ENCODE data around the gene TAF4.
"Not testable (repeated sequence)": the region's sequence is repeated elsewhere in the genome, so short reads cannot be mapped to it uniquely, and the experiment has no call there.

Gene TAF4

DNA sequence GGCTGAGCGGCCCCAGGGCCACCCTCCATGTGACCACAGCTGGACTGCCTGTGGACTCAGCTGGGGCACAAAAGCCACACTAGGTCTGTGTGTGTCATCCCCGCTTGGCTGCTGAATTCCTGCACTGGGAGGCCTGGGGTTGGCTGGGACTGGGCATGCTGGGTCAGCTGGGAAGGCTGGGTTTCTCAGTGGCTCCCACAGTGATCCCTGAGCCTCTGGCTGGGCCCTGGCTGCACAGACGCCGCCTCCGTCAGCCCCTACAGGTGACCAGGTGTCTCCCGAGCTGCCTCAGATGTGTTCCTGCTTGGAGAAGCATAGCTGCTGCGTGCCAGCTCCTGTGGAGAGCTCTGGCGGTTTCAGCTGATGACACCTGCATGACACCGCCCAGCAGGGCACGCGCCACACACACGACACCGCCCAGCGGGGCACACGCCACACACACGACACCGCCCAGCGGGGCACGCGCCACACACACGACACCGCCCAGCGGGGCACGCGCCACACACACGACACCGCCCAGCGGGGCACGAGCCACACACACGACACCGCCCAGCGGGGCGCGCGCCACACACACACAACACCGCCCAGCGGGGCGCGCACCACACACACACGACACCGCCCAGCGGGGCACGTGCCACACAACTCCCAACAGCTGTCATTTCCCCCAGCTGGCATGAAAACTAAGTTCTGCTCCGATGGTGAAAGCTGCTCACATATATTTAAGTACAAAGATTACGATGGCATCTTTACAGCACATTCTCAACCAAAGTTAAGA is 88.8 kb downstream of the TAF4 start:
- DNase-seq = no peak

DNA sequence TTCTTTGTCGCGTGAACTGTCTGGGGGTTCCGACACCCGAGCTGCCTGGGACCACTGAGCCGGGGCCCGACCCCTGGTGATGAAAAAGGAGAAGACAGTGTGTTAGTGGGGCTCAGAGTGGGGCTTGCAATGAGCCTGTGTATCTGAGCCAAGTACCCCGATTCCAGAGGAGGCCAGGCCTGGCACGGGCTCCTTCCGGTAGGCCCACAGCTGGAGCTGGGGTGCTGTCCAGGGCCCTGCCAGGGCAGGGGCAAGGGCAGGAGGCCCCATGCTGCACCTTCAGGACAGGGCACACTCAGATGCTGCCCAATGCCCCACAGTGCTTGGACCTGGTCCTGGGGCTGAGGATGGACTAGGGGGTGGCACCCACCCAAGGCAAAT is 89.4 kb downstream of the TAF4 start:
- DNase-seq = no peak

DNA sequence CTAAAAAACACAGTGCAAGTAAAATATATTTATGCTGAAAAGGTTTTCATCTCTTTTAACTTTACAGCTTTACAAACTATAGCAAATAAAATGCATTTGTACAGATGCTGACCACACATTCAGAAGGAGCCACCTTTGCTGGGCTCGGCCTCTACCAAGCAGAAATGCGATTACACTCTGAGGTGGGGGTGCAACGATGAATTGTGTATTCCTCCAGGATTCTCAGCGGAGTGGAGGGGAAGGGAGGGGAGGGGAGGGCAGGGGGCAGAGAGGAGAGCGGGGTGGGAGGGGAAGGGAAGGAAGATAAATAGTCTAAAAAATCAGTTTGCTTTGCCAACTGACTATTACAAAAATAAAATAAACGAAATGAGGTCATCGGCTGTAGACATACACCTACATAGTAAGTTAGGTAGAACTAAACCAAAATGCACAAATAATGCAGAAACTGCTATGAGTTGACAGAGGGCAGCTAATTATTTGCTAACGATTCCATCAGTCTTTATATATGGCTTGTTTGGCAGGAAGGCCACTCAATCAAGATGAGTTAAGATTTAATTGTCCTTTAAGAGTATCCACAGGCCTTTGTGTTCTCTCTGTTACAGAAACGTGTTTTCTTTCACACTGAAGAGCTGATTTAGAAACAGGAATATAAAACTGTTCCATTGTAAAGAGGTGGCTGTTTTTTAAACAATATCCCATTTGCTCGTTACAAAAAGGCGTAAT is 90.1 kb downstream of the TAF4 start:
- DNase-seq = no peak

DNA sequence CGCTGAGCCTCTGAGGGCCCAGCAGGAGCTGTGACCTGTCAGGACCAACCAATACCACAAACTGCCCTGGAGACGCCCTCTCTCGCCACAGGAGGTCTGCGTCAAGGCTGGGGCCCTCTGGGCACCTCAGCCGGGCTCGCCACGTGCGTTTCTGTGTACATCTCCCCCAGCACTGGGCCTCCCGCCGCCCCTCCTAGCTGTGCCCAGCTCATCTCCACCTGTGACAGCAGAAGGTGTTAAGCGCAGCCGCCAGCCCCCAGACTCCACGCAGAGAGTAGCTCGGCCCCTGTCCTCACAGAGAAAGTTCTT is 91.4 kb downstream of the TAF4 start:
- DNase-seq = no peak

DNA sequence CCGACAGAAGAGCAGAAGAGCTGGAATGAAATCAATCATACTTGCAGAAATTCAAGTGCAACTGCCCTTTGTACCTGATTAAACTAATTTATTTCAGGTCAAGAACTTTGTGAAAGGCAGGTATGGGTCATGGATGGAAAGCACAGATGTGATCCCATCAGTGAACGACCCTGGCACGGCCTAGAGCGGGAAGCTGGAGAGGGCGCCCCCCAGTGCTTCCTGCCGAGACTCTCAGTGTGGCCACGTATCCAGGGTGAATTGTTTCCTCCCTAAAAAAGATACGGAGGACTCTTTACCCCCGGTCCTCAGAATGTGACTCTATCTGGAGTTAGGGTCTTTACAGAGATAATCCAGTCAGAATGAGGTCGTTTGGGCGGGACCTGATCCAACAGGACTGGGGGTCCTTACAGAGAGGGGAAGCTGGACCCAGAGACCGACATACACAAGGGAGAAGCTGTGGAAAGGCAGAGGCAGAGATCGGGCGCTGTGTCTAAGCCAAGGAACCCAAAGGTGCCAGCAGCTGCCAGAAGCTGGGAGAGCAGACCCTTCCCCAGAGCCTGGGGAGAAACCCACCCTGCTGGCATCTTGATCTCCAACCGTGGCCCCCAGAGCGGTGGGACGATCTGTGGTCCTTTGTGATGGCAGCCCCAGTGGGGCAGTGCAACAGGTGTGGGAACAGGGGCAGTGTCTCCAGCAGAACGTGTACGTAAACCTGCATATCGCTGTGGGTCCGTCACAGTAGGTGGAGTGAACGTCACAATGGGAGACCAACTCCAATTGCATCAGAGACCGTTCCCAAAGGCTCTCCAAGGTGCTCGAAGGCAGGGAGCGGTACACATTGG is 91.9 kb downstream of the TAF4 start:
- no peak for DNase-seq

DNA sequence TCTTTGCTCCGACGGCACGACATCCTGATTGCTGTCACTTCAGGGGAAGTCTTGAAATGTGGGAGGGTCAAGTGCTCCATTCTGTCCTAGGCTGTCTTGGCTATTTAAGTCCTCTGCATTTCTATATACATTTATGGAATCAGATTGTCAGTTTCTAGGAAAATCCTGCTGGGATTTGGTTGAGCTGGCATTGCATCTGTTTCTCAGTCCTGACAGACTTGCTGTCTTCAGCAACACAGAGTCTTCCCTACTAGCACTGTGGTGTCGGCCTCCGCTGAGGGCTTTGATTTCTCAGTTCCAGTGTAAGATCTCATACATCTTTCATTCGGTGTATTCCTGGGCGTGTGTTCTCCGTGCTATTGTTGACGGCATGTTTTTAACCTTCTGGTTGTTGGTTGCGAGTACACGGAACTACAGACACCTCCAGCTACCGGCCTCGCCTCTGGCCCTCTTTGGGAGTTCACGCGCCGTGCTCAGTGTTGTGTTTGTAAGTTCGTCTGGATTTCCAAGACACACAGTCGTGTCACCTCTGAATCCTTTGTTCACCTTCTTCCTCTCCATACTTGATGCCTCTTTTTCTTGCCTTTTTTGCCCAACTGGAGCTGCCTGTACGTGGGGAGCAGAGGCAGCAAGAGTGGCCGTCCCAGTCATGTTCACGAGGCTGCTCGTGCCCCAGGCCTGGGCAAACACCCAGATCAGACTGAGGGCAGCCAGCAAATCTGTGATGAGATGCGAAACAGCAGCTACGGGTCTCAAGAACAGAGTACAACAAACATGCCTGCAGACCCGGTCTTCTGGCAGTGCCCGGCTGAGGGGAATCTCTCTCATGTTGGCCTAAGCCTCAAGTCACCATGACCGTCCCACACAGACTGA is 92.8 kb downstream of the TAF4 start:
- DNase-seq = no peak

DNA sequence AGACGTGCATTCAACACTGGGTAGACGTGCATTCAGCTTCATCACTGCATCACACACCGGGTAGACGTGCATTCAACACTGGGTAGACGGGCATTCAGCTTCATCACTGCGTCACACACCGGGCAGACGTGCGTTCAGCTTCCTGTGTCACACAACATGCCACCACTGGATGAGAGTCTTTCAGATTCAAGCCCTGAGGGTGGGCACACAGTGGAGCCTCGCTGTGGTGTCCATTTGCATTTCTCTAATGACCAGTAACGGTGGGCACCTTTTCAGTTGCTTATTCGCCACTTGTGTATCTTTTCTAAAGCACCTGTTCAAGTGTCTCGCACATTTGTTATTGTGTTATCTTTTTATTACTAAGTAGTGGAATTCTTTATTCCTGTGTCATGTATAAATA is 94.1 kb downstream of the TAF4 start:
- DNase-seq = not testable (repeated sequence)

DNA sequence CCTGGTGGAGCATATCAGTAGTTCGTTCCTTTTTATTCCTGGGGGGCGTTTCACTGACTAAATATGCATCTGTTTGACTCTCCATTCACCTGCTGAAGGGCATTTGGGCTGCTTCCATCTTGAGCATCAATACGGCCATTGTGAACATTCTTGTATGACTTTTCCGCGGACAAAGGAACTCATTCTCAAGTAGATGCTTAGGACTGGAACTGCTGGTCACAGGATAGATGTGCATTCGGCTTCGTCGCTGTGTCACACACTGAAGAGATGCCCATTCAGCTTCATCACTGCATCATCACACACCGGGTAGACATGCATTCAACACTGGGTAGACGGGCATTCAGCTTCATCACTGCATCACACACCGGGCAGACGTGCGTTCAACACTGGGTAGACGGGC is 95.3 kb downstream of the TAF4 start:
- DNase-seq = no peak

DNA sequence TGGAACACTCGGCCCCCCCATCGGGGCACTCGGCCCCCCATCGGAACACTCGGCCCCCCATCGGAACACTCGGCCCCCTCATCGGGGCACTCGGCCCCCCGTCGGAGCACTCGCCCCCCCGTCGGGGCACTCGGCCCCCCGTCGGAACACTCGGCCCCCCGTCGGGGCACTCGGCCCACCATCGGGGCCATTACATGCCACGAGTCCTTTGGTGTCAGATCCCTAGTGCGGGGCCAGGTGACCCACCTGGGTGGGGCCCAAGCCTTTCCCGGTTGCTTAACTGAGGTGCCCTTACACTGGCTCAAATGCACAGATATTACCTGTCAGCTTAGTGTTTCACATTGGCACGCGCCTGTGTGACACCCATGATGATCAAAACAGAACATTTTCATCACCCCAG is 95.9 kb downstream of the TAF4 start:
- no peak for DNase-seq

DNA sequence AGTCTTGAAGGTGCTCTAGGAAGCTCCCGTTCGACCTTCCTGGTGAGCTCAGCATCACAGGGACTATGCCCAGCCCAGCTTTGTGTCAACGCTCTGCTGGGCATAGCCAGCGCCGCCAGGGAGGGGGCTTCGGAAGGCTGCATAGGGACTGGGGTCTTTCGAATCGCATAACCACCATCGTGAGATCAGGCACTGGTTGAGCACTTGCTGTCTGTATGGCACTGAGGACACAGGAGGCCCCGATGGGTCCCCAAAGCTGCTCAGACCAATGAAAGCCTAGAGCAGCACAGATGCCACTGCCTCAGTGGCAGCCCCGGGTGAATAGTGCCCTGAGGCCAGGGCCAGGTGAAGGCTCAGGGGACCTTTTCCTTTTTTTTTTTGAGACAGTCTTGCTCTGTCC is 96.7 kb downstream of the TAF4 start:
- no peak for DNase-seq

DNA sequence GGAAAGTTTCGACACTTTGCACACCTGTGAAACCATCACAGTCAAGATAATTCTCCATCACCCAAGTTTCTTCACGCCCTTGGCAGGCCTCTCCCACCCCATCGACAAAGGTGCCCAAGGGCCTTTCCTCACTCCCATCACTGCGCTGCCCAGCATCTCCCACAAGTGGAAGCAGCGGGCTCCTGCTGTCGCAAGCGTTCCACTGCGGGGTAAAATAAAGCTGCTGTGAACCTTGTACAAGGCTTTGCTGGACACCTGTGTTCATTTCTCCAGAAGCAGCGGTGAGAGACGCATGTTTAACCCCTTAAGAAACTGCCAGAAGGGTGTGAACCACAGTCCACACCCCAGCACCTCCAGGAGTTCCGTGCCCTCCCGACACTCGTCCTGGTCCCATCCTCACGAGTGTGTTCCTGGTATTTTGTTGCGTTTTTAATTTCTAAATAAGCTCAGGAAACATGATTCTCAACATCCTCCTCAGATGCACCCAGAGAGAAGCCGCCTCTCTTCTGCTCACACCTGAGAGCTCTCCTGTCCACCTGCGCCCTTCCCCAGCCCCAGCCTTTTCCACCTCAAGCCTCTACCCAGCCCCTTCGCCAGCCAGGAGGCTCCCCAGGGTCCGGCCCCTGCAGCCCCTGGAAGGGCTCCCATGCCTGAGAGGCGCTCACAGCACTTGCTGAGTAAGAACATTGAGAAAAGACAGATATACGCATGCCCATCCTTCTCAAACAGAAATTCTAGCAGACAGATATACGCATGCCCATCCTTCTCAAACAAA is 97.5 kb downstream of the TAF4 start:
- DNase-seq = no peak

DNA sequence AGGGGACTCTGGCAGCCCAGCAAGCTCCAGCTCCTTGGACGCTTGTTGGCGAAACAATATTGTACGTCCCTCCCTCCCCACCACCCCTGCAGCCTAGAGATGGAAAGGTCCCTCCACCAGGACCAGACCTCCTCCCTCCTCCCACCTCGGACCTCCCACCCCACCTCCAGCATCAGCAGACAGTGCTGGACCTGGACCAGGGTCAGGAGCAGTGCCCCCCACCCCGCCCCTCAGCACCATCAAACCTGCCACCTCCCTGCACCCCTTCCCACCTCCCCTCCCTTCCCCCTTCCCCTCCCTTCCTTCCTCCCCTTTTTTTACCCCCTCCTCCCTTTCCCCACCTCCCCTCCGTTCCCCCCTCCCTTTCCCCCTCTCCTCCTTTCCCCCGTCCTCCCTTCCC is 98.4 kb downstream of the TAF4 start:
- no peak for DNase-seq

DNA sequence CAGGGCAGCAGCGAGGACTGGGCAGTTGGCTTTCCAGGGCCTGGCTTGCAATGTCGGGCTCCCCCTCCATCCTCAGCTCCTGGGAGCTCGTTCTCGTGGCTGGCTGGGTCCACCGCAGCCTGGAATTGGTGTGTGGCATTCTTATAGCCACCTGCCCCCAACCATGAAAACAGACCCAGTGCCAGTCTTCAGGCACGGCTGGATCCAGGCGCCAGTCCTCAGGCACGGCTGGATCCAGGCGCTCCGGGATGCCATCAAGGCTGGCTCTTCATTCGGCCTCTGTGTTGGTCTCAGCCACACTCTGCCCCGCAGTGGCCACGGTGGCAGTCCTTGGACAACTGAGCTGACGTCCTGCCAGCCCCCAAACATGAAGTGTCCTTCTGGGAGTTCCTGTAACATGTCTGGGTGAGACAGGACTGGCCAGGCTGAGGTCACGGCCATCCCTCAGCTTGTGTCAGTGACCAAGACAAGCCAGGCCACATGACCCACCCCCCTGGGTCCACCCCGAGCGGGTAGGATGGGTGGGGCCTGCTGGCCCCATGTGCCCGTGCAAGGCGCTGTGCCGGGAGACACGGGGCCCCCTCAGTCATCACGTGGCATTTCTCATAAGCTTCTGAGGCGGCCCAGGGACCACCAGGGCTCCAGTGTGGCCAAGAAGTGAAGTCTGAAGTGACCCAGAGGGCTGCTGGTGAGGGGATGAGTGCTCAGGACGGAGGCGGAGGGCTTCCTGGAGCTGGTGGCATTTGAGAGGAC is 99.0 kb downstream of the TAF4 start:
- no peak for DNase-seq

DNA sequence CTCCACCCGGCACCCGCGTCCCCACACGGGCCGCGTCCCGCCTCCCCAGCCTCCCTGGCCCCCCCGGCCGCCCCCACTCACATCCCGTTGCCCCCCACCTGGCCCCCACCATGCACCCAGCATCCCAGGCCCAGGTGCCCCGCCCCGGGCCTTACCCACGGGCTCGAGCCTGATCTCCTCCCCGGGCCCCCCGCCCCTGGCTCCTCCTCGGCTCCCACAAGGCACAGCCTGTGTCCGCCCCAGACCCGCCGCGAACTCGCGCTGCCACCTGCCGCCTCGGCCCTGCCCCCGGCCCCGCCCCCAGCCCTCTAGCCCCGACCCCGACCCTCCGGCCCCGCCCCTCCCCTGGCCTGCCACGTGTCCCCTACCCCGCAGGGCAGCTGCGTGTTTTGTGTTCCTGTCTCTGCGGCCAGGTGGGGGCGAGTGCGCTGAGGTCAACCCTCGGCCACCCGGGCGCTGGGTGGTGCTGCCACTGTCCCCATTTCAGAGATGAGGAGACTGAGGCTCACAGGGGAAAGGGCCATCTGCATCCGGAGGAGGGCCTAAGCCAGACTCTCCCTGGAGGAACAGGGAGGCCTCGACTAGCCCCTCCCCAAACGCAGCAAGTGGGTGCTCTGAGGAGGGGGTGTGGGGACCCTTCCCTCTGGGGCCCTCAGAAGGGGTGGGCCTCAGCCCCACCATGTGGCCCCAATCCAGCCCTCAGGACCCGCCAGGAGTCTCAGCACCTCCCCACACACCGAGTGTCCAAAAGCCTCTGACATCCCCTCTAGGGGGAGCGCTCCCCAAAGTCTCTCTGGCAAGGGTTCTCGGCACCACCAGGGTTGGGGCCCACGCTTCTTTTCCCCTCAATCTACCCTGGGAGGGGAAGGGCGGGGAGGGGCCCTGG is 99.8 kb downstream of the TAF4 start:
- DNase-seq = no peak

DNA sequence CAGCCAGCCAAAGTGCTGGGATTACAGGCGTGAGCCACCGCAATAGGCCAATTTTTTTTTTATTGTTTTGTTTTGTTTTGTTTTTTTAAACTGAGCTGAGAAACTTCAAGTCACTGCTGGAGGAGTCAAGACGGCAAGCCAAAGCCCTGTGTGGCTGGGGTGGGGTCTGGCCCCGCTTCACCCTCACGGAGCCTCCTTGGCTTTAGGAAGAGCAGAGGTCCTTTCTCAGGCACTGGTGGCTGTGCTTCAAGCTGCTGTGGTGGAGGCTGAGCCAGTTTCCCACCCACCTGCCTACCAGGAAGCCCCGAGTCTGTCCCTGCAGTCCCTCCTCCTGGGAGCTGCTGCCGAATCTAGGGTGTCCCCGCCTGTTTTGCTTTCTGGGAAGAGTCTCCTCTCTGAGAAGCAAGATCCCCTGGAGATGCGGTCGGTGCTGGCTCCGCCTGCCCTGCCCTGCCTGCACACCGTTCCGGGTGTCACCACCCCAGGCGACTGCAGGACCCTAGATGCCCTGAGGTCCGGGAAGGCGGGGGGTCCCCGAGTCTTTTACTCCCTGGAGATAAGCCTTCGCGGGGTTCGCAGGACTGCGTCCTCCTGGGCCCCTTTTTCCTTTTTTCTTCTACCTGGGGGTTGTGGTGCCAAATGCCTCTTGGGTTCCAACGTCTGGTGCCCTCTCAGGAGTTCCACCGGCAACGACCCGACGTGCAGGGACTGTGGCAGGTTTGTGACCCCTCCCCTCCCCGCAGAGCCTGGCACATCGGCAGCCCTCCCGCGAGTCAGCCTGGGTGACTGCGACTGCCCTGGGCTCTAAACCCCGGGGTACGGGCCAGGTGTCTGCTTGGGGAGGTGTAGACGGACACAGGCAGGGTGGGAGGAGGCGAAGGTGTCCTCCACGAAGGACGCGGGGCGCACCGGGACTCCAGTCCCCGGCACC is 100.7 kb downstream of the TAF4 start:
- no peak for DNase-seq

DNA sequence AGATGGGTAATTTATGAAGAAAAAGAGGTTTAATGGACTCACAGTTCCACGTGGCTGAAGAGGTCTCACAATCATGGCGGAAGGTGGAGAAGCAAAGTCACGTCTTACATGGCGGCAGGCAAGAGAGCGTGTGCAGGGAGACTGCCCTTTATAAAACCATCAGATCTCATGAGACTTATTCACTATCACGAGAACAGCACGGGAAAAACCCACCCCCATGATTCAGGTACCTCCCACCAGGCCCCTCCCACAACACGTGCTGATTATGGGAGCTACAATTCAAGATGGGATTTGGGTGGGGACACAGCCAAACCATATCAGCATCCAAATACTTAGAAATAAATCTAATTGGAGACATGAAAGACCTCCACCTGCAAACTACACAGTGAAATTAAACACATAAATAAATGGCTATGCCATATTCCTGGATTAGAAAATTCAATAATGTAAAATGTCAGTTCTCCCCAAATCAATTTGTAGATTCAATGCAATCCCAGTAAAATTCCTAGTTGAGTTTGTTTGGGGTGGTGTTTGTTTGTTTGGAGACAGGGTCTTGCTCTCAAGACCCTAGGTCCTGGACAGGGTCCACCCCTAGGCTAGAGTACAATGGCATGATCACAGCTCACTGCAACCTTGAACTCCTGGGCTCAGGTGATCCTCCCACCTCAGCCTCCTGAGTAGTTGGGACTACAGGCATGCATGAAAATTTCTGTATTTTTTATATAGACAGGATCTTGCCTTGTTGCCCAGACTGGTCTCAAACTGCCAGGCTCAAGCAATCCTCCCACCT is 101.6 kb downstream of the TAF4 start:
- no peak for DNase-seq

DNA sequence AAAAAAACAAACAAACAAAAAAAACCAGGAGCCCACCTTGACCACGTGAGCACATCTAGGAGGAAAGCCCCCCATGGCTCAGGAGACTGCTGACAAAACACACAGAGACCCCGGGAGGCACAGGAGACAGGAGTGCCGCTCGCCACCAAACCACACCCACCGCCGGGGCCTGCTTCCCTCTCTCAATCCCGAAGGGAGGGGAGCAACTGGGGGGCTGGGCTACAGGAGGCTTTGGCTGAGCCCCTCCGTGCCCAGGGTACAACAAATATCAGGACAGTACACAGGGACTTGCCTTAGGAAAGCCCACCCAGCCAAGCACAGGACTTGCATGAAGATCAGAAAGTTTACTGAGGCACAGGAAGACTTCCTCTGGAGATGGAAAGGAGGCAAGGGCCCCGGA is 102.5 kb downstream of the TAF4 start:
- DNase-seq = no peak

DNA sequence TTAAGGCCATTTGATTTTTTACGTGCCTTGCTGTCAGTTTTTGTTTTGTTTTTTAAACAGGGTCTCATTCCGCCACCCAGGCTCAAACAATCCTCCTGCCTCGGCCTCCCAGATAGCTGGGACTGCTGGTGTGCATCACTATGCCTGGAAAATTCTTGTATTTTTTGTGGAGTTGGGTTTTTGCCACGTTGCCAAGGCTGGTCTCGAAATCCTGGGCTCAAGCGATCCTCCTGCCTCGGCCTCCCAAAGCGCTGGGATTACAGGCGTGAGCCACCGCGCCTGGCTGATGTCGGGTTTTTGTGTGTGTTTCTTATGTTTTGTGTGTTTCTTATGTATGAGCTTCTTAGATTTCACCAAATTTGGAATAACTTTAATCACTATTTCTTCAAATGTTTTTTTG is 104.8 kb downstream of the TAF4 start:
- no peak for DNase-seq

Measured in activated T-cell treated with anti-CD3 and anti-CD28 coated beads, Interleukin-2, amount 50 U/mL, for 48 hours (primary cell).